ENCODE results near the gene FGFR2.

The FGFR2 gene

GRCh38 chr10:121448766-121449421 is 149.3 kb downstream of the FGFR2 start:
- ATAC-seq, result no peak

GRCh38 chr10:121444520-121445165 is 153.6 kb downstream of the FGFR2 start:
- no peak for ATAC-seq
- DNase-seq, result no peak

More at GRCh38 chr10:121448766-121449421, 149.3 kb downstream of the FGFR2 start:
- DNase-seq, result no peak

DNA sequence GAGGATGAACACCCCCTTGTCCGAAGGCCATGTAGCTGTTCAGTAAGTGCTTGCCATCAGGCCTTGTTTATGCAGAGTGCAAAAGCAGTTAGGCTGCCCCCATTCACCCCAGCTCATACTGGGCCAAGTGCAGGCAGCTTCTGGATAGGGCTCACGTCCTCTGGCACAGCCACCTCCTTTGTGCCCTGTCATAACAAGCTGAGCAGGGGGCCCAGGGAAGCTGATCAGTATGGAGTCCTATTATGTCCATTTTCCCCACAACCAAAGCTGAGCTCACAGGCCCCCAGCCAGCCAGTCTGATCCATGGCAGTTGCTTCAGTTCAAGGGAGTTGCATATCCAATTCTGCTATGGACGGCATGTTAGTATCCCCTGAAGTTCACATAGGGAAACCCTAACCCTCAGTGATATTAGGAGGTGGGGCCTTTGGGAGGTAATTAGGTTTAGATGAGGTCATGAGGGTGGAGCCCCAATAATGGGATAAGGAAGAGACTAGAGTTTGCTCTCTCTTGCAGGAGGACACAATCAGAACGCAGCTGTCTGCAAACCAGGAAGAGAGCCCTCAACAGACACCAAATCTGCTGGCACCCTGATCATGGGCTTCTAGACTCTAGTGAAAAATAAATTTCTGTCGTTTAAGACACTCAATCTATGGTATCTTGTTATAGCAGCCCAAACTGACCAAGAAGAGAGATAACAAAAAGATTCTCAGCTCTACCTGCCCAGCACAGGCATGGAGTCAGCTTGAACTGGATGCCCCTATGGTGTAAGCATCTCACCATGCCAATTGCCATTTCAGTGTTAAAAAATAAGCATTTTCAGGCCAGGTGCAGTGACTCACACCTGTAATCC is 155.9 kb downstream of the FGFR2 start:
- no peak for ATAC-seq

DNA sequence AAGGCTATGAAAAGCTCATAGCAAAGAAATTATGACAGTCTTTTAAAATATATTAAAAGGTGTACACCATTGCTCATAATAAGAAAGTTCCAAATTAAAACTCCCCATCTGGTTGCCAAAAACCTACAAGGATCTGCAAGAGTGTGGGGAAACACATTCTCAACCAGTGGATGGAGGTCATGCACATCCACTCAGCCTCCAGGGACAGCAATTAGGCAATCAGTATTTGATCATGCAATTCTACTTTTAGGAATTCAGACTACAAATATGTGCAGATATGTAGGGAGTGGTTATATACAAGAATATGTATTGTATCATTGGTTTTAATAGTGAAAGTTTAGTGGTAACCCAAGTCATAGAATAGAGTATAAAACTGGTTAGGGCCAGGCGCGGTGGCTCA is 157.8 kb downstream of the FGFR2 start:
- no peak for DNase-seq
- no peak for ATAC-seq

More for the DNA sequence above, 155.9 kb downstream of the FGFR2 start:
- no peak for DNase-seq

GRCh38 chr10:121438333-121438732 is 159.9 kb downstream of the FGFR2 start:
- no peak for DNase-seq
- no peak for ATAC-seq

DNA sequence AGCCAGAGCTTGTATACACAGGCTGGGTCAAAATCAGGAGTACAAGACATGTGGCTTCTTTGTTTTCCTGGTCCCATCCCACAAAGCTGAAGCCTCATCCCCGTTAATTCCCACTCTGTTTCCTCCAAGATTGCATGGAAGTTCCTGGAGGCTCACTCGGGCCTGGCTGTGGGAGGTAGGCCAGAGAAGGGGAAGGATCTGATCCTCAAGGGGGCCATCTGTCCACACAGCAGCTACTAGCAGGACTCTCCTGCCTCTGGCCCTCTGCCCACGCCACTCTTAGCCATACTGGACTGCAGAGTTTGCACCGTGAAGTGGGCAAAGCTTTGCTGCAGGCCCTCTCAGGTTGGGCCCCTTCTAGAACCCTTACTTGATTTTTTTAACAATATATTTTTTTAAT is 160.6 kb downstream of the FGFR2 start:
- DNase-seq, result no peak
- no peak for ATAC-seq

- ATAC-seq (no peak), DNase-seq (no peak)
Measured at GRCh38 chr10:121436630-121437341, 161.5 kb downstream of the FGFR2 start.

DNA sequence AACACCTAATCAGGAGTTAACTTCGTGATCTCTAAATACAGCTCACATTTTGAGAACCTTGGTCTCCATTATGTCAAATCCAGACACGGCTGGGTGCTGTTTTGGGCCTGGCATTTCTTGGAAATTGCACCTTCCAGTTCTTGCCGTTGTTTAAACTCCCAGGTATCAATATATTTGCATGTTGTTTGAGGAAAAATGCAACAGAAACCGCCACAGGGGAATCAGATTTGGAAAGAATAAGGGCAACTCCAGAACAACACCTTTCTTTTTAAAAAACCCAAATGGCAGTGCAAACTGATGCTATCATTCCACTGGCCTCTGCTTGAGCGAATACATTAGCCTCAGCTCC is 162.0 kb downstream of the FGFR2 start:
- ATAC-seq (no peak), DNase-seq (no peak)

- ATAC-seq (no peak), DNase-seq (no peak)
Measured at GRCh38 chr10:121435099-121435875, 163.0 kb downstream of the FGFR2 start.

DNA sequence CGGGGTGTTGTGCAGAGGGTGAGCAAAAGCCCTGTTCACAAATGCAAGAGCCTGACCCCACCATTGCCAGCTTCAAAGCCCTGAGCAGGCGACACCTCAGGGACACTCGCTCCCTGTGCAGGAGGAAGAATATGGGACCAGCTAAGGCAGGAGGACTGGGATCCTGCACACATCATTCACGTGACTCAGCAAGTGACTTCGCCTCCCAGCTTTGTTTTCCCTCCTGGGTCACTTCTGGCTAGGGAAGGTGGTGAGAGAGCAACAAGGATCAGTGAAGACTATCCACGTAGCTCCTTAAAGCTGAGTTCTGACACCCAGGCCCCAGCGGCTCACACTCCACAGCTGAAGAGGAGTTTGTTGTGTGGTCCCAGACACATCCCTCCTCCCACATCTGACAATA is 164.3 kb downstream of the FGFR2 start:
- no peak for ATAC-seq

GRCh38 chr10:121428867-121429266 is 169.4 kb downstream of the FGFR2 start:
- ATAC-seq (no peak), DNase-seq (no peak)

More for the DNA sequence above, 164.3 kb downstream of the FGFR2 start:
- no peak for DNase-seq

Measured in stimulated activated naive CD8-positive, alpha-beta T cell treated with anti-CD3 and anti-CD28 coated beads, Interleukin-15, Interleukin-2, amounts not matched to agents 100 U/mL and 50 U/mL, for 24 hours (primary cell).